ENCODE results near the gene ATP1B1. TPM values are rescaled to one million over a fixed set of nuclear protein-coding genes. Genes with fewer than 3 reads are reported as not detected.

The ATP1B1 gene
- total and polyA plus RNA-seq, 2 donors (not counting 1 experiment from before 2014, with no cell fraction given): 1.4 to 1.7 TPM

DNA sequence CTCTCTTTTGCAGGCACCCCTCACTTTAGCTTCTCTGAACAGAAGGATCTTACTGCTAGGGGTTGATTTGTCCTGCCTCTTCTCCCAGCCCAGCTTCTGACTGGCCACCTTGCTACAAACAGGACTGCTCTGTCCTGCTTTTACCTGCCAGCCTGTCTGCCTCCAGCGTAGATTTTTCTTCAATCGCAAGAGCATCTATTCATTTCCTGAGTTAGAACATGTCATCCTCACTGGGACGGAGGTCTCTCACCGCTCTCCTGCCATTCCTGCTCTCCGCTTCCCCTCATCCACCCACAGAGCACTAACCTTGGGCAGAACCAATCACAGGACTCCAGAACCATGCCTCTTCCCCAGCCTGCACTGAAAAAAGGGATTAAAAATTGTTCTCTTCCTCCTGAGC, 3.5 kb upstream of the ATP1B1 start:
- ChIA-PET CTCF (no interaction called here), POLR2A (no interaction called here)
- Histone ChIP-seq H3K4me2 (replicated peaks; ENCODE audit: low read depth, low read length, poor library complexity, severe bottlenecking) (no peak overlapping the region), H3K79me2 (ENCODE audit: control insufficient read depth, insufficient read depth, low read length) (no peaks in the 10 kb centered on the region), H3K4me1 (ENCODE audit: control insufficient read depth in 2 of 2, insufficient read depth in 2 of 2, low read length in 2 of 2) (peaks cover 17 to 18% of the 10 kb centered on the region in 2 donors), H3K36me3 (replicated peaks in 1 of 2; ENCODE audit: control extremely low read depth in 1 of 2, control insufficient read depth in 1 of 2, extremely low read depth in 1 of 2, insufficient read depth in 2 of 2, low read length in 1 of 2) (no peaks in the 10 kb centered on the region), H3K9ac (ENCODE audit: low read length) (no peak overlapping the region), H3K4me3 (ENCODE audit: control extremely low read depth in 1 of 5, extremely low read depth in 1 of 5, insufficient read depth in 1 of 5, low read depth in 2 of 5, low read length in 4 of 5) (no peak overlapping the region), H3K27me3 (replicated peaks in 1 of 4; ENCODE audit: control extremely low read depth in 1 of 4, control insufficient read depth in 3 of 4, insufficient read depth in 4 of 4, low read length in 3 of 4) (peaks cover 0 to 45% (median 22%) of the 10 kb centered on the region in 4 experiments), H3K9me3 (ENCODE audit: control extremely low read depth in 1 of 3, control insufficient read depth in 2 of 3, insufficient read depth in 1 of 3, low read length in 2 of 3) (no peaks in the 10 kb centered on the region), H3K27ac (ENCODE audit: low read length in 2 of 2) (no peak overlapping the region), H2AFZ (ENCODE audit: insufficient read depth, low read depth, low read length, poor library complexity, severe bottlenecking) (no peak overlapping the region), H4K20me1 (ENCODE audit: control insufficient read depth, insufficient read depth, low read length, poor library complexity, severe bottlenecking) (no peaks in the 10 kb centered on the region)
- Mint-ChIP-seq H3K27ac (no peak overlapping the region), H3K27me3 (peaks cover 31% of the 10 kb centered on the region), H3K9me3 (ENCODE audit: insufficient read depth) (no peaks in the 10 kb centered on the region), H3K4me3 (no peak overlapping the region), H3K4me1 (peaks cover 17% of the 10 kb centered on the region)
- intact Hi-C loops (cut with micrococcal nuclease): no loop called here
- TF ChIP-seq EZH2 (IDR thresholded peaks at IDR 0.05; ENCODE audit: borderline replicate concordance, insufficient read depth, low read depth, low read length, poor library complexity, severe bottlenecking): no peak
- TF ChIP-seq, protein P1, sequence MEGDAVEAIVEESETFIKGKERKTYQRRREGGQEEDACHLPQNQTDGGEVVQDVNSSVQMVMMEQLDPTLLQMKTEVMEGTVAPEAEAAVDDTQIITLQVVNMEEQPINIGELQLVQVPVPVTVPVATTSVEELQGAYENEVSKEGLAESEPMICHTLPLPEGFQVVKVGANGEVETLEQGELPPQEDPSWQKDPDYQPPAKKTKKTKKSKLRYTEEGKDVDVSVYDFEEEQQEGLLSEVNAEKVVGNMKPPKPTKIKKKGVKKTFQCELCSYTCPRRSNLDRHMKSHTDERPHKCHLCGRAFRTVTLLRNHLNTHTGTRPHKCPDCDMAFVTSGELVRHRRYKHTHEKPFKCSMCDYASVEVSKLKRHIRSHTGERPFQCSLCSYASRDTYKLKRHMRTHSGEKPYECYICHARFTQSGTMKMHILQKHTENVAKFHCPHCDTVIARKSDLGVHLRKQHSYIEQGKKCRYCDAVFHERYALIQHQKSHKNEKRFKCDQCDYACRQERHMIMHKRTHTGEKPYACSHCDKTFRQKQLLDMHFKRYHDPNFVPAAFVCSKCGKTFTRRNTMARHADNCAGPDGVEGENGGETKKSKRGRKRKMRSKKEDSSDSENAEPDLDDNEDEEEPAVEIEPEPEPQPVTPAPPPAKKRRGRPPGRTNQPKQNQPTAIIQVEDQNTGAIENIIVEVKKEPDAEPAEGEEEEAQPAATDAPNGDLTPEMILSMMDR (IDR thresholded peaks at IDR 0.05): no peak
- 97% methylated on average over 5 of the region's 5 CpGs for WGBS (ENCODE audit: insufficient coverage)
- ATAC-seq (ENCODE audit: low read depth) (no peak), DNase-seq (no peak)

DNA sequence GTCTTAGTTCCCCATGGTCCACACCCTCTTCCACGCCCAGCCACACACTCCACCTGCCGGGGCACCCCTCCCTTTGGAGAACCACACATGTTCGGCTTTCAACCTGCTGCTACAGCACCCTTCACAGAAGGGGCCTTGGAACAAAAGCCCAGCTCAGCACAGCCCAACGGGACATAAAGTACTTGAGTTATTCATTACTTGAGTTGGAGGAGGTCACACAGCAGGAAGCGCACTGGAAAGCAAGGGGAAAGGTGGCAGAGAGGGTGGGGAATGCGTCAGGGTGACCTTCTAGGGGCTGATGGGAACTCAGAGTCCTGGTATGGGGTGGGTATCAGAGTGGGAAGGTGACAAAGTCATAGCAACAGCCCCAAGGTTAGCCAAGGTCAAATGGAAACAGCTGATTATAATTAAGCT, 3.0 kb upstream of the ATP1B1 start:
- Histone ChIP-seq H4K20me1 (ENCODE audit: control insufficient read depth, insufficient read depth, low read length, poor library complexity, severe bottlenecking) (no peaks in the 10 kb centered on the region), H2AFZ (ENCODE audit: insufficient read depth, low read depth, low read length, poor library complexity, severe bottlenecking) (no peak overlapping the region), H3K36me3 (replicated peaks in 1 of 2; ENCODE audit: control extremely low read depth in 1 of 2, control insufficient read depth in 1 of 2, extremely low read depth in 1 of 2, insufficient read depth in 2 of 2, low read length in 1 of 2) (no peaks in the 10 kb centered on the region), H3K9ac (ENCODE audit: low read length) (no peak overlapping the region), H3K27ac (ENCODE audit: low read length in 2 of 2) (no peak overlapping the region), H3K9me3 (ENCODE audit: control extremely low read depth in 1 of 3, control insufficient read depth in 2 of 3, insufficient read depth in 1 of 3, low read length in 2 of 3) (no peaks in the 10 kb centered on the region), H3K4me3 (ENCODE audit: control extremely low read depth in 1 of 5, extremely low read depth in 1 of 5, insufficient read depth in 1 of 5, low read depth in 2 of 5, low read length in 4 of 5) (no peak overlapping the region), H3K79me2 (ENCODE audit: control insufficient read depth, insufficient read depth, low read length) (no peaks in the 10 kb centered on the region), H3K4me1 (ENCODE audit: control insufficient read depth in 2 of 2, insufficient read depth in 2 of 2, low read length in 2 of 2) (peaks cover 17 to 18% of the 10 kb centered on the region in 2 donors), H3K4me2 (replicated peaks; ENCODE audit: low read depth, low read length, poor library complexity, severe bottlenecking) (no peak overlapping the region), H3K27me3 (replicated peaks in 1 of 4; ENCODE audit: control extremely low read depth in 1 of 4, control insufficient read depth in 3 of 4, insufficient read depth in 4 of 4, low read length in 3 of 4) (peaks cover 0 to 46% (median 22%) of the 10 kb centered on the region in 4 experiments)
- H3K9me3 Mint-ChIP-seq (ENCODE audit: insufficient read depth): no peaks in the 10 kb centered on the region
- peaks cover 34% of the 10 kb centered on the region for H3K27me3 Mint-ChIP-seq
- H3K4me3 Mint-ChIP-seq: no peak overlapping the region
- ChIA-PET CTCF (no interaction called here), POLR2A (no interaction called here)
- no peak for TF ChIP-seq EZH2 (IDR thresholded peaks at IDR 0.05; ENCODE audit: borderline replicate concordance, insufficient read depth, low read depth, low read length, poor library complexity, severe bottlenecking)
- TF ChIP-seq, protein P1 (IDR thresholded peaks at IDR 0.05): no peak
- no peak for DNase-seq
- WGBS (ENCODE audit: insufficient coverage): 80% methylated on average over 5 of the region's 6 CpGs
- no peak overlapping the region for H3K27ac Mint-ChIP-seq
- H3K4me1 Mint-ChIP-seq: peaks cover 15% of the 10 kb centered on the region
- no peak for ATAC-seq (ENCODE audit: low read depth)
- intact Hi-C loops (cut with micrococcal nuclease): no loop called here
